HG03066 (cell line): Measurements from ENCODE around the gene SUPT16H.
"Not testable (repeated sequence)": the region's sequence is repeated elsewhere in the genome, so short reads cannot be mapped to it uniquely, and the experiment has no call there.

Experiments
- ATAC-seq: cut with Tn5 transposase; IDR thresholded peaks from one replicate; pipeline ENCODE4 v1.9.1; 2021; ENCODE audit warnings: low read depth; ENCODE audit not compliant: unreplicated experiment

SUPT16H gene

DNA sequence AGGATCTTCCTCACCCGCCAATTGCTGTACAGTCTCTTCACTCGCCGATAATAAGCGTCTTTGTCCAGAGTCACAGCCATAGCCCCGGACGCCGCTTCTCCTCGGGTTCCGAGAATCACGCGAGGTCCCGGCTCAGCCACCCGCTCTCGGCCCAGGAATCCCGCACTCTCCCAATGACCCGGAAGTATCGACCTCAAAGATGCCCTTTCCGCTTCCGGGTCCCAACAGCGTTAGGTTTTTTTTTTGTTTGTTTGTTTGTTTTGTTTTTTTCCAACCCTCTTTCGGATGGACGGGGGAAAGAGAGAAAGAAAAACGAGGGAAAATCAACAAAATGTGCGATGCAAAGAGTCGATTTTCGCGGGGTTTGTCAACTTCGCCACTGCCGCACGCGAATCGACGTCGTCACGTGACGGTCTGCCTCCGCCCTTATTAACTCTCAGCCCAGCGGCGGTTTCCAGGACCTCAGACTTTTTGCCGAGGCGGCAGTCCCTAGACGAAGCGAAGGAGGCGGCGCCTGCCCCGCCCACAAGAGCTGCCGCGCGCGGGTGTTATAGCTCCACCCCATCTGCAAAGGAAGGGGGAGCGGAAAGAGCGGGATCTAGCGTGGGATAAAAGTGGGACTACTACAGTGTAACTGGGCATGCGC lies at the start of gene SUPT16H:
Gene SUPT16H, minus strand, starts transcription at position 172 of the 646 bp plus-strand sequence. Its CDS starts 92 bp downstream, at position 80.
- peak; percentile 80 for ATAC-seq

- ATAC-seq, result no peak
Measured at GRCh38 chr14:21431126-21431525, 47.3 kb upstream of the SUPT16H start.

- no peak for ATAC-seq
Measured at GRCh38 chr14:21428930-21429329, 45.1 kb upstream of the SUPT16H start.

- no peak for ATAC-seq
Measured at GRCh38 chr14:21426692-21427091, 42.9 kb upstream of the SUPT16H start.

DNA sequence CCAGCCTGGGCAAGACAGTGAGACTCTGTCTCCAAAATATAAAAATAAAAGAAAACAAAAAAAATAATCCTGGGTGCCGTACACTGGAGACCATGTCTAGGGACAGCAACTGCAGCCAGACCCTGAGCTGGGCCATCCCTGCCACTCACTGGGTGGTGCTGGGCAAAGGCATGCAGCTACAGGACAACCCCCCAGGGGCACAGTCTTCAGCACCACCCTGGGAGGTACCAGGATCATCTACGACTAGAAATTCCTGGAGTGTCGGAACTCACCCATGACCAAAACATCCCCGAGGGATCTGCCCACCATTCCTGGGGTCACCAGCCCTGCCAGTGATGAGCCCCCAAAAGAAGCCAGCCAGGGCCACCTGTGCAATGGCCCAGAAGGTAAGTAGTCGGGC lies 35.7 kb upstream of the SUPT16H start:
- no peak for ATAC-seq

DNA sequence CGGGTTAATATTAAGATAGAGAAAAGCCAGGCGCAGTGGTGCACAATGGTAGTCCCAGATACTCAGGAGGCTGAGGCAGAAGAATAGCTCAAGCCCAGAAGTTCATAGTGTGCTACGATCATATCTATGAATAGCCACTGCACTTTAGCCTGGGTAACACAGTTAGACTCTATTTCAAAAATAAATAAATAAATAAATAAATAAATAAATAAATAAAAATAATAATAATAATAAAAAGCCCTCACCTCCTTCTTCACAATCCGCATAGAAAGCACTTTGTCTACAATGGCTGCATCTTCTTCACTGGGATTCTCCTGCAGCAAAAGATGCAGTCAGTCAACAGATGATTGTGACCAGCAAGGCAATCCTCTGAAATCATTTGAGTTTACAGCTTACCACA lies 31.5 kb upstream of the SUPT16H start:
- no peak for ATAC-seq

GRCh38 chr14:21414137-21414631 lies 30.4 kb upstream of the SUPT16H start:
- ATAC-seq, result no peak

DNA sequence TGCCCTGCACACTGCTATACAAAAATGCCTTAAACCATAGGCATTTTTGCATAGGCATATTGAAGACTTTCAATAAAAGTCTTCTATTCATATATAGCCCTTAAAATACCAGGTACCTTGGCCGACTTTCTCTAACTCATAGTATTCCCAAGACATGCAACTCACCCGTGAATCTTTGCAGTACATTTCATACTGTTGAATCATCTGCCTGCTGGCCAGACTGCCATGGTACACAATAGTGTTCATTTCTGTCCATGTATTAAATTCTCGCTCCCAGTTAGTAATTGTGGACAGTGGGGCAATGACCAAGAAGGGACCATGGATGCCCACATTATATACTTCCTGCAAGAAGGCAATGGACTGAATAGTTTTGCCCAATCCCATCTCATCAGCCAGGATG lies 24.3 kb upstream of the SUPT16H start:
- no peak for ATAC-seq

DNA sequence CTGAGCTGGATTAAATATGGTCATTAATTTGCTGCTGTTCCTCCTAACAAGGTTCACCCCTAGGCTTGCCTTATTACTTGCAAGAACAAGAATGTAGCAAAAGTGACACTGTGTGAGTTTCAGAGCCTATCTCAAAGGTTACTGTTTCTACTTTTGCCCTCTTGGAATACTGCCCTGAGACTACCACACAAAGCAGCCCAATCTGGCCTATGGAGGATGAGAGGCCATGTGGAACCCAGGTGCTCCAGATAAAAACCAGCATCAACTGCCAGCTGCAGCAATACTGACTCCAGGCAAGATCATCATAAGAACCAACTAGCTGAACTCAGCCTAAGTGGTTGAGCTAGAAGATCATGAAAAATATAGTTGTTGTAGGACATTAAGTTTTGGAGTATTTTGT lies 22.4 kb upstream of the SUPT16H start:
- ATAC-seq, result no peak

- no peak for ATAC-seq
Measured at GRCh38 chr14:21405097-21405496, 21.3 kb upstream of the SUPT16H start.

DNA sequence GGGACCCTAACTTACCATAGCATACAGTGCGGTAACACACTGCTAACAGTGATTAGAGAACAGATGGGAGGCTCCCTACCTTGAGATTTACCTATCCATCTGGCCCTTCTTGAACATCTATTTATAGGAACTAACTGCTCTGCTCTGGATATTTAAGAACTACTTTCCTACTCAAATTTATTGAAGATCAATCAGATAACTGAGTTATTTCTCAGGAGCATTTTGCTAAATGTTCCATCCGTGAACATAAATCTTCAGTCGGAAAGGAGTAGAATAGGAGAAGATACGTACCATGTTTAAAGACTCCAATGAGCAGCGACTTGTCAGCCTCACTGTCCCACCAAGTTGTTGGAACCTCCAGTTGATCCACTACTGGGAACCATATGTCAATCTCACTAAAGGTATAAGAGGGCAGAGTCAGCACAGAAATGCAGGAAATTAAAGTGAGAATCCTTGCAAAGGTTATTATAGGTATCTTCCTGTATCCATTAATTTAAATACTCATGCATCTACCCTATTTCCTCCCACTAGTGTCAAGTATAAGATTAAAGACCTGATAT lies 15.6 kb upstream of the SUPT16H start:
- ATAC-seq, result no peak

GRCh38 chr14:21398901-21399300 lies 15.1 kb upstream of the SUPT16H start:
- ATAC-seq, result no peak

DNA sequence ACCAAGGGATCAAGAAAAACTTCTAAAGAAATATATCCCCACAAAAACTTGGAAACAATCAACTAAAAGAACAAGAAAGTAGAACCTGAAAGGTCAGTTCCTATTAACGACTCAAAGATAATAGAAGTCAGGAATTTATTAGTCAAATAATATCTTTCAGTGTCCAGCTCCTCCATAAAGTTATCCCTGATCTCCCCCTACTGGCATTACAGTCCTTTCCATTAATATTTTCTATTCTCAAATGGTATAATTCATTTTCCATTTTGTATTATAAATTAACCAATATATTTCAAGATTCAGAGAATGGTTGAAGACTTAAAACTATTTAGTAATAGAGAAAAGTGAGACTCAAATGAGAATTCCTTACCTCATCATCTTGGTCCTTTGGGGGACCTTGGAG lies 11.6 kb upstream of the SUPT16H start:
- no peak for ATAC-seq

GRCh38 chr14:21385188-21385904 lies 1.5 kb upstream of the SUPT16H start:
- peak; percentile 40 for ATAC-seq

GRCh38 chr14:21384494-21384851 lies 654 bp upstream of the SUPT16H start:
- ATAC-seq, result peak; percentile 25

DNA sequence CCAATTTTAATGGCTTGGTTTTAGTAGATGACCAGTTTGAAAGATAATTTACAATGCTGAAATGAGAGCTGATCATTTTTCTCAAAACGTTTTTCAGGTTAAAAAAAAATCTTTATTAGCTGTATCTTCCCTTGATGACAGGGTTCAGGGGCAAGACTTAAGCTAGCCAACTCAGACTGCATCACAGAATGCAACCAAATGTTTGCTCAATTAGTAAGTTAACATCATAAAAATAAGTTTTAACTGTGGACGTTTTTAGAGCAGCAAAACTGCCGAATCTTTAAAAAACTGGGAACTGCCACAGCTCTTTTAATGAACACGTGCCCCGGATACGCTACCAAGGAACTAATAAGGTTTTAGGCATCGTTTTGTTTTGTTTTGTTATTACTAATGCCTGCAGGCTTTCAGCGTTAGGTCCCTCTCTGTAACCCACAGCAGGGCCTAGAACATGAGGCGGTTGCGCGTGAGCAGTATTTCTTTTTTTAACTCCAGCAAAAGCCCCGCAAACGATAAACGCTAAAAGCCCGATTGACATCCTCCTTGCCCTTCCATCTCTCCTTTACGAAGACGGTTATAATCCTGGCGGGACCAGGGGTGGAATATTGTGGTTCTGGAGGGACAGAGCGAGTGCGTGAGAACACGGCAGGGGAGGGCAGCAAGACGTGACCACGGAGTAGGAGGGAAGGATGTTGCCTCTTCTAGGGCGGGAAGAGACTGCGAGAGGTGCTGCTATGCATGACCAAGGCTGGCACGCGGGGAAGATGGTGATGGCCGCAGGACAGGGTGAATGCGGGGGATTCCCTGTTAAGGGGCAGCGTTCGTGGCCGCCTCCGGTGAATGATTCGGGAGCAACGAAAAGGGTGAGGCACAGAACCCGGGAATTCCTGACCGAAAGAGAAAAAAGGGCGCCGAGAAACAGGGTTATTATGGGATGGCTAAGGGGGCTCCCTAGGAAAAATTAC lies 652 bp downstream of the SUPT16H start:
- ATAC-seq, result no peak

GRCh38 chr14:21382095-21382494 lies 1.7 kb downstream of the SUPT16H start:
- no peak for ATAC-seq

DNA sequence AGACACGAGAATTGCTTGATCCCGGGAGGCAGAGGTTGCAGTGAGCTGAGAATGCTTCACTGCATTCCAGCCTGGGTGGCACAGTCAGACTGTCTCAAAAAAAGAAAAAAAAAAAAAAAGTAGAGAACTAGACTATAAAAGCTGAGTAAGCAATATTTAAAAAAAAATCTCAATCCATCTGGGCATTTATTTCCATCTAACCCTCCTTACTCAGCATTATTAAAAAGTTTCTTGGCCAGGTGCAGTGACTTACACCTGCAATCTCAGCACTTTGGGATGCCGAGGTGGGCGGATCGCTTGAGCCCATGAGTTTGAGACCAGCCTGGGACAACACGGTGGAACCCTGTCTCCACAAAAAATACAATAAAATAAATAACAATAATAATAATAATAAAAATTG lies 4.5 kb downstream of the SUPT16H start:
- ATAC-seq, result no peak

DNA sequence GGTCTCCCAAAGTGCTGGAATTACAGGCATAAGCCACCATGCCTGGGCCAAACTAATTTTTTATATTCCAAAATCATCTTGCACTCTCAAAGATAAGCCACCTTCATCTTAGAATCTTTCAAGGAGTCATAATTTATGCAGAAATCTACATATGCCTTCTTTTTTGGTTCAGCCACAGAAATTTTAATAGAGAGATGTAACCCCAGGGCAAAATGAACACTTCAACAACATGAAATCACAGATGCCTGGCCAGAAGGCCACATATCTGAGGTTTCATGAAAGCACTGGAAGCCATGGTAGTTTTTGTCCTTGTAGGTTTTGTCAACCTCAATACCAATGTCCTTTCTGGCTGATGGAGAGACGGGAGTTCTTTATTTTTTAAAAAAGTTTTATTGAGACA lies 9.8 kb downstream of the SUPT16H start:
- no peak for ATAC-seq

- not testable (repeated sequence) for ATAC-seq
Measured at GRCh38 chr14:21372814-21373213, 11.0 kb downstream of the SUPT16H start.
